ENCODE results near the gene MED12L.

MED12L gene

DNA sequence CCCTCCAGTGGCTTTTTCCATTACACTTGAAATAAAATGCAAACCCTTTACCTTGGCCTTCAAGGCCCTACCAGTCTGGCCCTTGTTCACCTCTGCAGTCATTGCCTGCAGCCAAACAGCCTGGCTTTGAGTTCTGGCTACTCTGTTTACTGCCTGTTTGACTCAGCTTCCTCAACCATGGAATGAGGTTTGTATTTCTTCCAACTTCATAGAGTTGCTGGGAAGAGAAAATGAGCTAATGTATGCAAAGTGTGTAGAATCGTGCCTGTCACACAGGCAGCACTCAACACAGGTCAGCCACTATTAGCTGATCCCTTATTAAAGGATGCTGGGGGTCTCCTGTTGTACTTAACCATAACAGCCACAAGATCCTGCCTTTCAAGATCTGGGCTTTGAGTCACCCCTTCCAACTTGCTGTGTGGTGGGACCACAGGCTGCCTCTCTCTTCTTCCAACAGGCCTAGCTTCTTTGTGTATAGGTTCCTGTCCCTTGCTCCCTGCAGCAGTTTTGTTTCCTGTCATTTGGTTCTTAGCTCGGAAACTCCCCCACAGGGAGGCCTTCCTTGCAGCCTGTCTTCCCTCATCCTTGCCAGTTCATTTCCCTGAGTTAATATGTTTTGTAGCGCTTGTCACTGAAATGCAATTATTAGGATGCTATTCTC, 6.4 kb downstream of the MED12L start:
- DNase-seq: no peak

DNA sequence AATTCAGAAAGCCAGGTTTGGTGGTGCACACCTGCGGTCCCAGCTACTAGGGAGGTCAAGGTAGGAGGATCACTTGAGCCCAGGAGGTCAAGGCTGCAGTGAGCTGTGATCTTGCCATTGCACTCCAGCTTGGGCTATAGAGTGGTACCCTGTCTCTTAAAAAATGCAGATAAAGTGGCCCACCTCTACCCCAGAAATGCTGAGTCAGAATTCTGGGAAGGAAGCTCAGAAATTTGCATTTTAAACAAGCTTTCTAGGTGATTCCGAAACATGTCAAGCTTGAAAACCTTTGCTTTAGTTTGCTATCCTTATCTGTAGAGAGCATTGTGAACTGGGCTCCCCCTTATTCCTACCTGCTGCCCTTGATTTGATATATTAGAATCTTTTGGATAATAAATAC, 7.7 kb downstream of the MED12L start:
- DNase-seq: no peak

DNA sequence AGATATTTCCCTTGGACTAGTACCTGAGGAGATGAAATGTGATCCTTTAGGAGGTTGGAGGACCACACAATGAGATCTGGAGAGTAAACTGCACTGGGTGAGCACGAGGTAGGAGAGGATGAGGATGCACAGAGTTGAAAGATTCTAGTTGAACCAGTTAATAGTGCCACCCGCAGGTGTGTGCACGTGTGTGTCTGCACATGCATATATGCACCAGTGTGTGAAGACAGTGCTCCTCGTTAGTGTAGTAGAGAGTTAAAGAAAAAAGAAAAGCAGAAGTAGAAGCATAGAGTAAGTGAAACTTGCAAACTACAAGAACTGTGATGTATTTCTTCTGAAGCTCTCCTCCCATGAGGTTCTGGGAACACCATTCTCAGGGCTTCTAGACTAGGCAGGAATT, 8.4 kb downstream of the MED12L start:
- no peak for DNase-seq

DNA sequence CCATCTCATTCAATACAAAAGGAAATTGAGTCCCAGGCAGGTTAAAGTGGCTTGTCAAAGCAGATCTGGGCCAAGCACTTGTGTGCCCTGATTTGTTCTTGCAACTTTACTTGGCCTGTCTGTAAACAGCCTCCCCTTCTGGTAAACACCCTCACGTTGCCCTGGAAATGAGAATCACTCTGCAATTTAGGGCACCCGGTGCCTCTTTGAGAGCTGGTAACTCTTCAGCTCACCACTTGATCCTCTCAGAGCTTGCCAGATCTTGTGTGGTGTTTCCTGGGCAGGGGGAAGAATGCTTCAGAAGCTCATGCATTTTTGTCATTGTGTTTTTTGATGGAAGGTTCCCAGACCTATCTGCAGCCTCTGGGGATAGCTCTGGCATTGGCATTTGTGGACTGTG, 11.3 kb downstream of the MED12L start:
- no peak for DNase-seq

DNA sequence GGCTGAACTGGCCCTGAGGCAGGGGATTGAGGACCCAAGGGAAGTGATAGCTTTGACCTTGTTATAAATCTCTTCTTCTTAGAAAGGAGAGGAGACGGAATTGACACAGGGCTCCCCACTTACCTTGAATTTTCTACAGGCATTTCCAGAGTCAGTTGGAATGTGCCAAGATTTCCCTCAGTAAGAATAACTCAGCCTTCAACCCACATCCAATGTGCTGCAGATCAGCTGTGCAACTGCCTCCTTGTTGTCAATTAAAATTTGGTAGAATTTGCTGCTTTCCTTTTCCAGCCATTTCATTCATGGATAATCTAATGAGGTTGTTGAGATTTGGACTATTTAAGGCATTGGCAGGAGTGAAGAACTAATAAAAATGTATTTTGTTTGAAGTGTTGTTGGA, 14.6 kb downstream of the MED12L start:
- DNase-seq: no peak

DNA sequence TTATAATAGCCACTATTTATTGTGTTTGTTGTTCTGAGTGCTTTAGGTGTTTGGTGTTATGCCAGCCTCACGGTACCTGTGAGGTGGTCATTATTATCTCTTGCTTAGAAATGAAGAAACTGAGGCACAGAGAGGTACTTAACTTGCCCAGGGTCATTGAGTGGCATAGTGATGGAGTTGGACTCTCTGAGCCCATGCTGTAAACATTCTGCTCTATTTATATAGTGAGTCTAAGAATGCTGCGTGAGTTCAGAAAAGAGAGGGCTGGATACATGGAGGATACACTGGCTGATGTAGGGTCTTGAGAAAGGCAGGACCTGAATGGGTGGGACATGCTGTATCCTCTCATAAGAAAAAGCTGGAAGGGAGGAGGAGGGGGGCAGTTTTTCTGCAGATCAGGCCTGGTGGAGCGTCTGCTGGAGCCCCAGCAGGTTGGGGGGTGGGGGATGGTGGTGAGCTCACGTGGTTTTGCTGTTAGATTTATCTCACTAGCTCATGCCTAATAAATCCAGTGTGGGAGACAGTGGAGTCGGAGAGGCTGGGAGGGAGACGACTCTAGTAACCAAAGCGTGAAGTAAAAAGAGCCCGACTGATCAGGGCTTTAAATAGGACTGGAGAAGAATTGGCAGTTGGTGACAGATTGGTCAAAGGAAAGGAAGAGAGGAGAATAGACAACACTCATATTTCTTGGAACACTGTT, 16.0 kb downstream of the MED12L start:
- no peak for DNase-seq

DNA sequence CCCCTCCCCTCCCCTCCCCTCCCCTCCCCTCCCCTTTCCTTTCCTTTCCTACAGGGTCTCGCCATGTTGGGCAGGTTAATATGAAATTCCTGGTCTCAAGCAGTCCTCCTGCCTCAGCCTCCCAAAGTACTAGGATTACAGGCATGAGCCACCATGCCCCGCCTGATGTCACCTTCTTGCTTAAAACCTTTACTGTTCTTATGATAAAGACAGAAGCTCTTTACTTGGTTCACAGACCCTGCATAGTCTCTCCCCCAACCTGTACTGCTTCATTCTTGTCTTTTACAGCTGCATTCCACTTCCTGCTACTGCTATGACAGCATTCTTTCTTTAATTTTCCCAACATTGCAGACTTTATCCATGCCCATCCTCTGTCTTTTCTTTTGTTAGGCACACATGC, 20.8 kb downstream of the MED12L start:
- DNase-seq: no peak

DNA sequence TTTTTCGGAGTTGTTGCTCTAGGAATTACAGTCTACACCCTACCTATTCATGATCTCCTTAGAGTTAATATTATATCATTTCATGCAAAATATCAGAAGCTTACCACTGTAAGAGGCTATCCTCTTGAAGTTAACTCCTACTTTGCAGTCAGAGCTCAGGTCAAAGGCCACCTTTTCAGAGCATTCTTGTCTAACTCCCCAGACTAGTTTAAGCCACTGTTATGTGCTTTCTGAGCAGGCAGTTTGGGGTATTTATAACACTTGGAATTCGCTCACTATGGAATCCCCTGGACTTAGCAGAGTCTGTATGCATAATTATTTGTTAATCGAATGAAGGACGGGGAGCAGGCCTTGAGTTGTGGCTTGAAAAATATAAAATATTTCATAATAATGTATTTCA, 21.7 kb downstream of the MED12L start:
- DNase-seq: no peak

DNA sequence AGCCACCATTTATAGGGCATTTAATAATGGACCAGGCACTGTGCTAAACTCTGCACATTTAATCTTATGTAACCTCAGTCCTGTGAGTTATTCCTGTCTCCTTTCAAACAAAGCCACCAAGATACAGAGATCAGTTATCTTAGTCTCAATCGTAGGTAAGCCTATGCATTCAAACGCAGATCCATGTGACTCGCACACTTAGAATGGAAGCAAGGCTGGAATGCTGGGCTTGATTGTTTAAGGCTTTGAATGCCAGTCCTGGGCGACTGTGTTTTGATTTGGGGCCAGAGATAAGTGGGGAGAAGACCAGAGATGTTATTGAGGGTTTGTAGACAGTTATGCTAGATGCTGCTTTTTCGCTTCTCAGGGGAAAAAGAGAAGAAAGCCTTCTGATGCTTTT, 22.2 kb downstream of the MED12L start:
- no peak for DNase-seq

DNA sequence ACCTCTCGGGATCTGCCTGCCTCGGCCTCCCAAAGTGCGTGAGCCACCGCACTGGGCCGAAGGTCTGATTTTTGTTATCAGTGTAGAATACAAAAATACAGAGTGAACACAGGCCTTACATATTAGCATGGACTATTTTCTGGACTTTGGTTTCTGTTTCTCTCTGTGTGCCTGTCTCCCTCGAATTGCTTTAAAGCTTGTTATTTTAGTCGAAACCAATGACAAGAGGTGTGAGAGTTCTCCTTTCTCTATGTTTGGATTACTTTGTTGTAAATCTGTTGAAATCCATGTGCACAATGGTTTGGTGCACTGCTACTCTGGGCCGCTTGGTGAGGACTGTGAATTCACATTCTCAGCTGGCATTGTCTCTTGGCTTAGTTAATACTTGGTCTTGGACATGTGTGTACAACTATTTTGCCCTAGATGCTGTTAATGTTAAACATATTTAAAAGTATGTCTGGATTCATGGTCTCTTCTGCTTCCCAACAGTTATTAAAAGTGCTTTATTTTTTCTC, 23.9 kb downstream of the MED12L start:
- no peak for DNase-seq

DNA sequence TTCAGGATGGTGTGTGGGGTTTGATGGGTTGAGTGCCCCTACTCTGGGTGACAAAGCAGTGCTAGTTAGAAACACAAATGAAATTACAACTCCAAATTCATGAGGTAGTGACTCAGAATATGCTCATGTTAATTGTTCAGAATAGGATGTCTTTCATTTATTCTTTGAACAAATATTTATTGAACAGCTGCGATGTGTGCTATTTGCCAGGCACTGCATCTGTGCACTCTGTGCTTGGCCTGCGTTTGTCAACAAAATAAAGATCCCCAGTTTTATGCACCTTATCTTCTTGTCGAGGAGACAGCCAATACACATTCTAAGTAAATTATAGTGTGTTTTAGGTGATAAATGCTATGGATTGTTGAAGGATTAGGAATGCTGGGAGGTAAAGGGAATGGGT, 27.3 kb downstream of the MED12L start:
- no peak for DNase-seq

DNA sequence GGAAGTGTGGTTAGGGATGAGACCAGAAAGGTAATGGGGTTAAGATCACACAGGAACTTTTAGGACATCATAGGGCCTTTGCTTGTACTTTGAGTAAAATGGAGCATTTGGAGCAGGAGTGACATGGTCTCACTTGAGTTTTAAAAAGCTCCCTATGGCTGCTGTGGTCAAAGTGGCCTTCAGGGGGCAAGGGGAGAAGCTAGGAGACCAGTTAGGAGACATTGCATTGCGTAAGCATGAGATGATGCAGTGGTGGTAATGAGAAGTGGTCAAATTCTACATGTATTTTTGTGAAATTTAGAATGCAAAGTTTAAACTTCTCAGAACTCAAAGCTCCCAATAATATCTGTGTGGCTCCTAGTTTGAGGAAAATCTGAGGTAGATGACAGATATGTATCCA, 27.9 kb downstream of the MED12L start:
- DNase-seq: no peak

DNA sequence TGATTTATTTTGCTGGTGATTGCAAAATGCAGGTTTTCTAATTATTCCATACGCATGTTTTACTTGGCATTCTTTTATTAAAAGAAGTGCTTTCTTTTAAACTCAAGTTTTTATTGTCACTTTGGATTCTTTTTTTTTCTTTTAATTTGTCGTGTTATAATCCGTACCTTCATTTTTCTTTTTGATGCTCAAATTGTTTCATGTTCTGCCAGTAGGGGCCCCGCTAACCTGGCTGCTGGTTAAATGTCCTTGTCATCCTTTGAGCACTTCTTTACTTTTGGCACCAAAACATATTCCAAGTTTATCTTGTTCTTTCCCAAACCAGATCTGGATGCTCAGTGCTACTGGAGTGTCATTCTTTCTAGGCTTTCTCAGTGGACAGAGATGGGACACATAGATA, 31.6 kb downstream of the MED12L start:
- DNase-seq: no peak

DNA sequence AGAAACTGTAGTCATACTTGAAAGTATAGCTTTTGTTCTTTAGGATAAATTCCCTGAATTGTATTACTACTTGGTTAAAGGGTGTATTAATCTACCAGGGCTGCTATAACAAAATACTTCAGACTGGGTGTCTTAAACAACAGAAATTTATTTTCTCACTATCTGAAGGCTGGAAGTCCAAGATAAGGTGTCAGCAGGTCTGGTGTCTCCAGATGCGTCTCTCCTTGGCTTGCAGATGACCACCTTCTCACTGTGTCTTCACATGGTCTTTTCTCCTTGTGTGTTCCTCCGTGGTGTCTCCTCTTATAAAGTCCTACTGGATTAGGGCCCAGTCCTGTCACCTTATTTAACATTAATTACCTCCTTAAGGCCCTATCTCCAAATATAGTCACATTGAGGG, 33.7 kb downstream of the MED12L start:
- DNase-seq: no peak

DNA sequence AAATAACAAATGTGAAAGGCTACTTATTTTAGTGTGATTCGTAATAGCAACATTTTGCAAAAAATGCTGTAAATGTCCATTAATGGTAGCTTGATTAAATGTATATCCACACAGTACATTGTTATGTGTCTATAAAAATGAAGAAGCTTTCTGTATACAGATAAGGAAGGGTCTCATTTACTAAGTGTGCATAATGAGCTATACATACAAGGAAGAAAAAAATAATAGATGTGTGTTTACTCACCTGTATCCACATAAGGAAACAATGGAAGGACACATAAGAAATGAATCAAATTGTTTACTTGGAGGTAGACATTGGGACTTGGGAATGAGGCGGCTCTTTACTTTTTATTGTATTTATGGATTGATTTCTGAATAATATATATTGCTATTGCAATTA, 34.9 kb downstream of the MED12L start:
- DNase-seq: no peak

DNA sequence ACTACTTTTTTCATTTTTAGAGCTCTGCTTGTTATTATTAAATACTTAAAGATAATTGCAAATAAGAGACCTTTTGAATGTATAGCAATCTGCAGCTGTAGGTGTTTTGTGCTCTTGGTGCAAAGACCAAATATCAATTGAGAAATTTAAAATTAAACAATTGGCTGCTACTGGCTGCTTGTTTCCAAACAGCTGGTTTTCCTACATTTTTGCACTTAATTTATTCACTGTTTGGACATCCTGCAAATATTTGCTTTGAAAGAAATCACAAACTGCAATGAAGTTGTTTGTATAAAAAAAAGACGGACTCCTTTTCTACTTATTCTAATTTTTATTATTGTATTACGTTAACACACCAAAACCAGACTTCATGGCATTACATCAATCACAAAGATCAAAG, 35.6 kb downstream of the MED12L start:
- DNase-seq: no peak

DNA sequence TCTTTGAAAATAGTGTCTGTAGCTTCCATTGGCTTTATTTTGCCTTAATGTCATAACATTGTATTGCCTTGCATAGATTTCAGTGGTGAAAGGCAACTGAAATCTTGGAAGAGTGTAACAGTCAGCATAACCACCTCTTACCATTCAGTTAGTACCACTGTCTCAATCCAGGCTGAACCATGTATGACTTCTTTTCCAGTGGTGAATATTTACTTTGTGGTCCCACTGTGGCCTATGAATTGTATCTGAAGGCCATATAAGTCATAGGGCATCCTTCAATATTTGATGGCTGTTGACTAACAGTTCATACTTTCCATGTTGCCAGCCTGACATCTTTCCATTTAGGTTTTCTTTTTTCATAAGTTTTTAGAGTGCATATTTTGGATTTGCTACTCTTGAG, 38.4 kb downstream of the MED12L start:
- DNase-seq: no peak

DNA sequence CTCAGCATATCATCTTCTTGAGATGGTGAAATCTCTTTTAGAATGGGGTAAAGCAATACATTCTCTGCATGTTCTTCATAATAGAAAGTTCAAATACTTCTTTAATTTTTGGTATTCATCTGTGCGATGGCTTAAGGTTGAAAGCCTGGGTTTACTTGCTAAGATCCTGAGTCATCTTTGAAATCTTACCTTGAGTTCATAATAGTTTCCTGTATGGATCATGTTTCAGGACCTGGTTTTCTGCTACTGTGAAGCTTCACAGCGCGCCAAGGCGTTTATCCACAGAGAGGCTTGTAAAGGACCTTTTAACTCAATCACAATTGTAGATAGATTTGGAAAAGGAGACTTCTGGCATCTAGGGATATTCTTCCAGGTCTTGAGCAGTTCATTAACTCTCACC, 39.0 kb downstream of the MED12L start:
- no peak for DNase-seq

DNA sequence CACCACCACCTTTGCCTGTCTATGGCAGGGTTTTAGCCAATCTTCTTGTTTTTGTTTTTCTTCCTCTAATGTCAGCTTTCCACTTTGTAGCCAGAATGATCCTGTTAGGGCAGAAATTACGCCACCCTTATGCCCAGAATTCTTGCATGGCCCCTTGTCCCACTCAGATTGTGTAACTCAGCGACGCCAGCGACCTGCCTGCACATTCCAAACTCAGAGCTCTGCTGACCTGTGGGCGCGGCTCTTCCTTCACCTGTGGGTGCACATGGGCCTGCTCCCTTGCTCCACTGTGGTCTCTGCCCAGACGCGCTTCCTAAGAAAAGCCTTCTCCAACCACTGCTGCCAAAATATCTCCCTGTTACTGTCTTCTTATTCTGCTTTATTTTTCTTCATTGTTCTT, 45.0 kb downstream of the MED12L start:
- DNase-seq: no peak

DNA sequence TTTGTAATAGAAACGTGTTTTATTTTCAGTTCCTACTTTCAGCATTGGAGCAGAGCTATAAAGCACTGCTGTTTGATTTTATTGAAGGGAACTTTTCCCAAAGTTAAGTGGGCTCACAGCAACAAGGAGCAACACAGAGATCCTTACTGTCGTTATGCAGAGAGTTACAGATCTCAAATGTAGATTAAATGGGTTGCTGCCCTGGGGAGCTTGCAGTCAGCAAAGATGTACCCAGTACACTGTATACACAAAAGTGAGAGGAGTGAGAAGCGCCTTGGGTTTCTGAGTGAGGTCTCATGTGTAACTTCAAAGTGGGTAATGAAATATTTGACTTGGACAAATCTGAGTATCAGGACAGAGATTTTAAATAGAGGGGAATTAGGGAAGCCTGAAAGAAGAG, 47.7 kb downstream of the MED12L start:
- no peak for DNase-seq

DNA sequence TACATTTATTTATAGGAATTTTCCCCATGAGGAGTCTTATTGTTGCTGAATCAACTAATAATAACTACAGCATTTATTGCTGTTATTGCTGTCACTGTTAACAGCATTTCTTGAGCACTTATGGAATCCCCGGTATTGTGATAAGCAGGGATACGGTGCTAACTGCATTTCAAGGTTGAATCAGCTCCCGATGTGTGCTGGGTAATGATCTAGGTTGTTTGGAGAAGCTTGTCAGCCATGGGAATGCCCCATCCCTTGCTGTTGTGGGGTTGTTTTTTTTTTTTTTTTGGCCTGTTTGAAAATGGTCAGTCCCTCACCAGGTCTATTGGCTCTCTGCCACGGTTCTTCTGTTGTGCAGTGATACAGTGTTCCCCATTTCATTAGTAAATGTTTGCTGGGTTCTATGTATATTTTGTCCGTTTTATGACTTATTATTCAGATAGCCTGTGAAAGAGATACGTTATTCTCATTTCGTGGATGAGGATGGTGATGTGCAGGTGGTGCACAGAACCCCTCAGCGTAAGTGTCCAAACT, 48.5 kb downstream of the MED12L start:
- no peak for DNase-seq

DNA sequence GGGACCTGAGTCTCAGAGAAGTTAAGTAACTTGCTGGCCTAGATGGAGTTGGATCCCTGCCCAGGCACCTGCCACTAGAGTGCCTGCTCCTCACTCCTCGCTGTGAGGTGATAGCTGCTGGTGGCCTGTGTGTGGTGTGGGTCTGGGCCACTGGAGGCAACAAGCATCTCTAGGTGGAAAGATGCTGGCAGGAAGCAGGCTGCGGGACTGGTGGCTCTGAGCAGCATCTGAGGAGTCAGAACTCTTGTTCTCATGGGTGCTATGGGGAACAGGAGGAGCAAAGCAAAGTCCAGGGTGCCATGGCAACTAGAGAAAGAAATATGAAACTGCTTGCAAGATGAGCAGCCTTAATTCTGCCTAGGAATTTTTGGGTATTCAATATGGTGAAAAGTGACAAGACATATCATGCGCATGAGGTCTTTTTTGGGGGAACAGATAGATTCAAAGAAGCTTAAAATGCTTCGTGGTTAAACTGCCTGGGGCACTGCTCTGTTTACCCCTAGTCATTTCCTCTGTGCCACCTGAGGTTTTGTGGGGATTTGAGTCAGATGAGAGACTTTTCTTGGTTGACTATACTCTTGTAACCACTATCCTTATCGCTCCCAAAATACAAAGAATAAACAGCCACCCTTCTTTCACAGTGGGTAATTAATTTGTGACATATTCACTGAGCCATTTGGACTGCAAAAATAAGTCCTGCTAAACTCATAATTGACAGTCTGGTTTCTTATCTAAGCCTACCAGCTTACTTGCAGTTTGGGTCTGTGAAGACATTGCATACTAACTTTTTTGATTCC, 50.3 kb downstream of the MED12L start:
- peak in 1 of 2 experiments; percentile 22 for DNase-seq

DNA sequence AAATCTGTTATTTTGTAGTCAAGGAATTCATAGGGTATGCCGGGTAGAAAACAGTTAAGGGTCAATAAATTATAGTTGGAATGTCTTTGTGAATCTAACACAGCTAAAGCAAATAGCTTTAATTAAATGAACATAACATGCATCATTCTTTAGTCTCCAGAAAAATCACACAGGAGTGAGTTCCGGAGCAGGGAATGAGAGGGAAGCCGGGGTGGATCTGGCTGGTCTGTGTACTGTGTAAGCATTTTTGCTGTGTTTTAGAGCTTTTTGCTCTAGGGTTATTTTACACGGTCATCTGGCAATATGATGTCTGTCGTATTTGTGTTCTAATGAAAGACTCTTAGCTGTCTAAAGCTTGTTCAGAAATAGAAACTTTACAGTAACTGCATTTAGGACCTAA, 57.5 kb downstream of the MED12L start:
- no peak for DNase-seq

DNA sequence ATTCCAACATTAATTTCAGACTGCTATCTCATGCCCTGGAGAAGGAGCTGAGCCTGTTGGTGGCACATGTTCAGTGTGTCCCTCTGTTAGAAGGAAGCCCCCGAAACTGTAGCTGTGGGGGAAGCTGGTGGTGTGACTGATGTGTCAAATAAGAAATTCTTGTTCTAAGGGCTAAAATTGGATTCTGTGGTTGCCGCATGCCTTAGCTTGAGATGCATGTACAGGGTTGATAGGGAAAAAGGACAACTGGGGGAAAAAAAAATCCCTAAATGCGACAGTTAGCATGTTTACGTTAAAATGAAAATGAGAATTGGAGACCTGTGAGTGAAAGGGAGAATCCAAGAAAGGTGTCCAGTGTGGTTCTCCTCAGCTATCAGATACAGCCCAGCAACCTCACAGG, 58.6 kb downstream of the MED12L start:
- no peak for DNase-seq

Measured in NCI-H524 (cell line).